Skeletal muscle satellite cell (primary cell): ENCODE measurements around the gene CLUH.
A peak's percentile ranks its signal among the peaks of the same experiment; 100 is the strongest.

Experiments used
- H3K27me3 ChIP-seq: 2 replicates; pipeline ENCODE4 v1.7.0; 2013; ENCODE audit warnings: low read length; ENCODE audit not compliant: control insufficient read depth, insufficient read depth
- H3K36me3 ChIP-seq: 2 replicates; pipeline ENCODE4 v1.7.0; 2013; ENCODE audit warnings: mild to moderate bottlenecking, control low read depth, low read length; ENCODE audit not compliant: insufficient read depth
- H3K4me1 ChIP-seq: 2 replicates; pipeline ENCODE4 v1.7.0; 2013; ENCODE audit warnings: low read length; ENCODE audit not compliant: control insufficient read depth, insufficient read depth
- H3K4me2 ChIP-seq: 2 replicates; pipeline ENCODE4 v1.7.0; 2013; ENCODE audit warnings: mild to moderate bottlenecking, low read length
- H3K4me3 ChIP-seq: 2 replicates; pipeline ENCODE4 v1.7.0; 2013; ENCODE audit warnings: low read length
- H3K9ac ChIP-seq: 2 replicates; pipeline ENCODE4 v1.7.0; 2013; ENCODE audit warnings: mild to moderate bottlenecking, low read depth, low read length, moderate library complexity
- H3K9me3 ChIP-seq: replicated peaks from 2 replicates; pipeline ENCODE4 v1.7.0; 2013; ENCODE audit warnings: mild to moderate bottlenecking, control low read depth, low read length

The CLUH gene

GRCh38 chr17:2713881-2714280 is 2.3 kb upstream of the CLUH start:
- Histone ChIP-seq H3K9me3 (no peaks in the 10 kb centered on the region), H3K36me3 (no peaks in the 10 kb centered on the region), H3K9ac (no peak overlapping the region), H3K27me3 (no peaks in the 10 kb centered on the region), H3K4me1 (peaks cover 31% of the 10 kb centered on the region), H3K4me3 (no peak overlapping the region), H3K4me2 (no peak overlapping the region)

- no peaks in the 10 kb centered on the region for H3K27me3 ChIP-seq
- peaks cover 45% of the 10 kb centered on the region for H3K4me1 ChIP-seq
- H3K9ac ChIP-seq: peak overlapping the region; percentile 81
- H3K9me3 ChIP-seq: no peaks in the 10 kb centered on the region
- no peaks in the 10 kb centered on the region for H3K36me3 ChIP-seq
- H3K4me3 ChIP-seq: peak overlapping the region; percentile 96
- peak overlapping the region; percentile 92 for H3K4me2 ChIP-seq
These were observed 908 bp upstream of the CLUH start for GRCh38 chr17:2712300-2713043.

GRCh38 chr17:2710803-2711607 is 559 bp downstream of the CLUH start:
- Histone ChIP-seq H3K4me3 (peak overlapping the region; percentile 96), H3K27me3 (no peaks in the 10 kb centered on the region), H3K4me2 (peak overlapping the region; percentile 99), H3K4me1 (peaks cover 59% of the 10 kb centered on the region), H3K9ac (peak overlapping the region; percentile 80), H3K9me3 (no peaks in the 10 kb centered on the region), H3K36me3 (no peaks in the 10 kb centered on the region)

- Histone ChIP-seq H3K9ac (peak overlapping the region; percentile 80), H3K9me3 (no peaks in the 10 kb centered on the region), H3K4me2 (peak overlapping the region; percentile 99), H3K4me3 (peak overlapping the region; percentile 96), H3K4me1 (peaks cover 67% of the 10 kb centered on the region), H3K36me3 (no peaks in the 10 kb centered on the region), H3K27me3 (no peaks in the 10 kb centered on the region)
These were observed 1.3 kb downstream of the CLUH start for GRCh38 chr17:2710071-2710802.

GRCh38 chr17:2709183-2709661 is 2.3 kb downstream of the CLUH start:
- Histone ChIP-seq H3K9ac (peak overlapping the region; percentile 80), H3K4me1 (peaks cover 71% of the 10 kb centered on the region), H3K4me2 (peak overlapping the region; percentile 99), H3K27me3 (no peaks in the 10 kb centered on the region), H3K36me3 (peaks cover 2% of the 10 kb centered on the region), H3K9me3 (no peaks in the 10 kb centered on the region), H3K4me3 (peak overlapping the region; percentile 45)

DNA sequence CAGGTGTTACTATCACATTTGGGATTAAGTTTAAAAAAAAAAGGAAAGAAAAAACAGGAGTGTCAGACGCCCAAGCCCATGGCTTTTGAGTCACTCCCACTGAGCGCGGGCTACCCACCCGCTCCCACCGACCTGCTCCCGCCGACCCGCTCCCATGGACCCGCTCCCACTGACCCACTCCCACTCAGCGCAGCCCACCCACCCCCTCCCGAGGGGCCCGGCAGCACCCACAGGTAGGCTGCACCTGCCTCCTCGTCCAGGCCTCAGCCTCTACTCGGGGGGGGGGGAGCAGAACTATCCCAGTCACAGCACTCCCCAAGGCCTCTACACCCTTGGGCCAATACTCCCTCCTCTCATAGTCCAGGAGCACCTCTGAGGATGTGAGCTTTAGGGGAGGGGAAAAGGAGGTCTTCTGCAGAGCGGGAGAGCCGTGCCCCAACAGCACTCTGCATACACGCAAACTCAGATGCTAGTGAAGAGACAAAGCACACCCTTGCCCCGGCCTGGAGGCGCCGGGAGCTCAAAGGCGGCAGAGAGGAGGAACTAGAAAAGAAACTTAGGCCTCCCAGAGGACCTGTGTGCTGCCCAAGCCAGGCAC is 2.9 kb downstream of the CLUH start:
- Histone ChIP-seq H3K9ac (peak overlapping the region; percentile 80), H3K4me1 (peaks cover 71% of the 10 kb centered on the region), H3K4me2 (peak overlapping the region; percentile 99), H3K9me3 (no peaks in the 10 kb centered on the region), H3K27me3 (no peaks in the 10 kb centered on the region), H3K4me3 (peak overlapping the region; percentile 45), H3K36me3 (peaks cover 7% of the 10 kb centered on the region)

DNA sequence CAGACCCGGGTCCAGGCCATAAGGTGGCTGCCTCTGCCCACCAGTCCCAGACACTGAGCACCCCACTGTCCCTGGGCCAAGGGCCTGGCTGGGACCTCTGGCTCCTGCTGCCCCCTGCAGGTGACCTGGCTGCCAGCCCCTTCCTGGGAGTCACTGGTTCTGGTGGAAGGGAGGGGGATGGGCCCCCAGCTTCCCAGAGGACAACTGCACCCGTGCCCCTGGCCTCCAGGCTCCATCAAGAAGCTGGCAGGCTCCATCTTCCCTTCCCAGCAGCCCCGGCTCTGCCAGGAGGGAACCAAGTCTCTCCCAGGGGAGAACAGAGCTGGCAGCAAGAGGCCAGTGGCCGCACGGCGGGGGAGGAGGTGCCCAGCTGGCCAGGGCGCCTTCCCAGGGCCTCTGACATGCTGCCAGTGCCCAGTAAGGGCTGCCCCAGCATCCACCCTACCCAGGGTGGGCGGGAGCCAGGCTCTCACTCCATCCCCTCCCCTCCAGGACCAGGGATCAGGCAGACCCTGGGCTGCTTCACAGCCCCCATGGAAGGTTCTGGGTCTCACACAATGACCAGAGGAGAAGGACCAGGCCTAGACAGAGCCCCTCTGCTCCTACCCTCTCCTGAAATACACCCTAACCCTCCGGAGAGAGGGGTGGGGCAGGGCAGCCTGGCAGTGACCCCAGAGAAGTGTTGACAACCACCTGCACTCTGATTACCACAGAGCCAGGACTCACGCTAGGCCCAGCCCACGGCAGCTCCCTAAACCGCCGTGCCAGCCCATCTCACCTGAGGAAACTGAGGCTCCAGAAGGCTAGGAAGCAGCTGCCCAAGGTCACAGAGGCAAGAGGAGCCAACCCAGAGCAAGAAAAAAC is 3.6 kb downstream of the CLUH start:
- peak overlapping the region; percentile 80 for H3K9ac ChIP-seq

GRCh38 chr17:2706911-2707510 is 4.6 kb downstream of the CLUH start:
- peaks cover 64% of the 10 kb centered on the region for H3K4me1 ChIP-seq
- H3K4me2 ChIP-seq: peak overlapping the region; percentile 99
- peak overlapping the region; percentile 80 for H3K9ac ChIP-seq
- no peaks in the 10 kb centered on the region for H3K27me3 ChIP-seq
- peaks cover 17% of the 10 kb centered on the region for H3K36me3 ChIP-seq
- H3K9me3 ChIP-seq: no peaks in the 10 kb centered on the region
- peak overlapping the region; percentile 37 for H3K4me3 ChIP-seq

More for the DNA sequence above, 3.6 kb downstream of the CLUH start:
- Histone ChIP-seq H3K27me3 (no peaks in the 10 kb centered on the region), H3K4me2 (peak overlapping the region; percentile 99), H3K4me3 (peak overlapping the region; percentile 32), H3K9me3 (no peaks in the 10 kb centered on the region), H3K4me1 (peaks cover 71% of the 10 kb centered on the region), H3K36me3 (peaks cover 11% of the 10 kb centered on the region)

GRCh38 chr17:2705888-2706795 is 5.4 kb downstream of the CLUH start:
- no peaks in the 10 kb centered on the region for H3K9me3 ChIP-seq
- no peak overlapping the region for H3K4me3 ChIP-seq
- peaks cover 62% of the 10 kb centered on the region for H3K4me1 ChIP-seq
- H3K4me2 ChIP-seq: peak overlapping the region; percentile 24
- H3K27me3 ChIP-seq: no peaks in the 10 kb centered on the region
- H3K36me3 ChIP-seq: peaks cover 19% of the 10 kb centered on the region
- peak overlapping the region; percentile 4 for H3K9ac ChIP-seq
